ENCODE data around the gene CCDC9B. TPM values are rescaled to one million over a fixed set of nuclear protein-coding genes. Genes with fewer than 3 reads are reported as not detected.
A peak's percentile ranks its signal among the peaks of the same experiment; 100 is the strongest.

CCDC9B gene
- total RNA-seq, 1 donor from 2014 or later: not detected

DNA sequence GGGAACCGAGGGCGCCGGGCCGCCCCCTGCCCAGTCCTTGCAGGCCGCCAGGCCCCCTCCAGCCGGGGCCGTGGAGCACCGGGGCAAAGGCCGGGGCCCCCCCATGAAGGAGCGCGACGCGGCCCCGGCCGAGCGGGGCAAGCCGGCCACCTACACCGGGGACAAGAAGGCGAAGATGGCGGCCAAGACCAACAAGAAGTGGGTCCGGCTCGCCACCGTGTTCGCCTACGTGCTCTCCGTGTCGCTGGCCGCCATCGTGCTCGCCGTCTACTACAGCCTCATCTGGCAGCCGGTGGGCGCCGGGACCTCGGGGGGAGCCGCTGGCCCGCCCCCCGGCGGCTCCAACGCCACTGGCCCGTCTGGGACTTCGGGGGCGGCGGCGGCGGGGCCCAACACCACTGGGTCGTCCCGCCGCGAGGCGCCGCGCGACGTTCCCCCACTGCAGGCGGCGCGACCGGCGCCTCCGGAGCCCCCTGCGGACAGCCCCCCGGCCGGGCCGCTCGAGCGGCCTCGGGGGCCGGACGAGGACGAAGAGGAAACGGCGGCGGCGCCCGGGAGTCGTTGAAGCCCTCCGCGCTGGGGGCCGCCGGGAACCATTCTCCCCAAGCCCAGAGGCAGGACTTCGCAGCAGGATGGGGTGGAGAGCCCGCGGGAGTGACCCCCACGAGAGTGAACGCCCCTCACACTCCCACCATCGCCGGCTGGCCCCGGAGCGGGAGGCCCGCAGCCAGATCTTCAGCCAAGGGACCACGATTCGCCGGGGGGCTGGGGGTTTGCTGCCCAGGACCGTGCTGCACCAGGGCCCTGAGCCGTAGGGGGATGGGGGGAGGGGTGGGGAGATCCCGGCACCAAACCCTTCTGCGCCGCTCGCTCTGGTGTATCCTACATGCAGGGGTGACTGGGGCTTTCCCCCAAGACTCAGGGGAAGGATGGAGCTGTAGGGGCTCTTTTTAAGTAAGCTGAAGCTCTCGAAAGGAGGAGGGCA lies 16.5 kb downstream of the CCDC9B start:
- TF ChIP-seq EZH2 (IDR thresholded peaks at IDR 0.05) (peak; percentile 48), EZH2phosphoT487 (IDR thresholded peaks at IDR 0.05) (no peak)
- TF ChIP-seq, protein P1, sequence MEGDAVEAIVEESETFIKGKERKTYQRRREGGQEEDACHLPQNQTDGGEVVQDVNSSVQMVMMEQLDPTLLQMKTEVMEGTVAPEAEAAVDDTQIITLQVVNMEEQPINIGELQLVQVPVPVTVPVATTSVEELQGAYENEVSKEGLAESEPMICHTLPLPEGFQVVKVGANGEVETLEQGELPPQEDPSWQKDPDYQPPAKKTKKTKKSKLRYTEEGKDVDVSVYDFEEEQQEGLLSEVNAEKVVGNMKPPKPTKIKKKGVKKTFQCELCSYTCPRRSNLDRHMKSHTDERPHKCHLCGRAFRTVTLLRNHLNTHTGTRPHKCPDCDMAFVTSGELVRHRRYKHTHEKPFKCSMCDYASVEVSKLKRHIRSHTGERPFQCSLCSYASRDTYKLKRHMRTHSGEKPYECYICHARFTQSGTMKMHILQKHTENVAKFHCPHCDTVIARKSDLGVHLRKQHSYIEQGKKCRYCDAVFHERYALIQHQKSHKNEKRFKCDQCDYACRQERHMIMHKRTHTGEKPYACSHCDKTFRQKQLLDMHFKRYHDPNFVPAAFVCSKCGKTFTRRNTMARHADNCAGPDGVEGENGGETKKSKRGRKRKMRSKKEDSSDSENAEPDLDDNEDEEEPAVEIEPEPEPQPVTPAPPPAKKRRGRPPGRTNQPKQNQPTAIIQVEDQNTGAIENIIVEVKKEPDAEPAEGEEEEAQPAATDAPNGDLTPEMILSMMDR (IDR thresholded peaks at IDR 0.05): no peak
- Histone ChIP-seq H3K9ac (no peak overlapping the region), H3K27ac (no peak overlapping the region), H3K27me3 (peaks cover 72% of the 10 kb centered on the region), H3K4me3 (peak overlapping the region; percentile 74), H3K4me2 (peak overlapping the region; percentile 93), H4K20me1 (ENCODE audit: low read depth) (peaks cover 50% of the 10 kb centered on the region), H3K4me1 (peaks cover 50% of the 10 kb centered on the region), H3K36me3 (no peaks in the 10 kb centered on the region), H2AFZ (replicated peaks) (peak overlapping the region; percentile 47), H3K9me3 (ENCODE audit: low read depth) (no peaks in the 10 kb centered on the region), H3F3A (ENCODE audit: low read depth) (peaks cover 48% of the 10 kb centered on the region), H3K79me2 (ENCODE audit: low read depth) (no peaks in the 10 kb centered on the region)
- peak; percentile 55 for DNase-seq (ENCODE audit: low spot score)
- H3K4me3 Mint-ChIP-seq: peak overlapping the region; percentile 91
- no peak overlapping the region for H3K27ac Mint-ChIP-seq
- peaks cover 18% of the 10 kb centered on the region for H3K27me3 Mint-ChIP-seq (ENCODE audit: insufficient read depth, low read depth)
- peaks cover 69% of the 10 kb centered on the region for H3K4me1 Mint-ChIP-seq
- H3K36me3 Mint-ChIP-seq: peaks cover 7% of the 10 kb centered on the region
- H3K9me3 Mint-ChIP-seq: no peaks in the 10 kb centered on the region

DNA sequence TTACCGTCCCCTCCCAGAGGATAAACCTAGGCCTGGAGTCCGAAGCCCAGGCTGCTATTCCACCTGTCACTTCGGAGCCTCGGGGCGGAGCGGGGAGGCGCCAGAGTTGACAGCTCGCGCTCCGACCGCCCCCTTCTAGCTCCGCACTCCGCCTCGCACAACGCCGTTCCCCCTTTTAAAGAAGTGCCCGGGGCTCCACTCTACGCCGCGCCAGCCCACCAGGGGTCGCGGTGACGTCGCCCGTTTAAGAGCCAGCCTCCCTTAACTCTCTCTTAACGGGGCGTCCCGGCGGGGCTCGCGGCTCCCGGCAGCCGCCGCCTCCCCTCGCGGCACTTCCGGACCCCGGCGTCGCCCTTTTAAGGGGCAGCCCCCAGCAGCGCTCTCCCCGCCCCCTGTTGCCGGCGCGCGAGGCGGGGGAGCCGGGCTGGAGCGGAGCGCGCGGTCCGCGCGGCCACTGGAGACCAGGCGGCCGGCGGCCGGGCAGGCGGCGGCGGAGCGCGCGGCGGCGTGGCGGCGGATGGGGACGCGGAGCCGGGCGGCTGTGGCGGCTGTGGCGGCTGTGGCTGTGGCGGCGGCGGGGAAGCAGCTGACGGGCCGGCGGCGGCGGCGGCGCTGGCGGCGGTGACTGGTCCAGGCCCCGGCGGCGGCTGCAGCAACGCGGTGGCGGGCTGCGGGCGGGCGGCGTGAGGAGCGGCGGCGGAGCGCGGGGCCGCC lies 17.3 kb downstream of the CCDC9B start, which contains the start of gene INAFM2:
Gene INAFM2, plus strand, starts transcription at position 454 of the 714 bp plus-strand sequence. CDS start 364 bp downstream, outside the sequence.
- Histone ChIP-seq H3K27ac (no peak within 1 kb of the TSS), H3K9ac (no peak within 1 kb of the TSS), H2AFZ (replicated peaks) (peak within 1 kb of the TSS; percentile 47), H3K36me3 (no peaks in the 10 kb centered on the region), H3F3A (ENCODE audit: low read depth) (peaks cover 47% of the 10 kb centered on the region), H3K9me3 (ENCODE audit: low read depth) (no peaks in the 10 kb centered on the region), H3K4me1 (peaks cover 48% of the 10 kb centered on the region), H3K27me3 (peaks cover 64% of the 10 kb centered on the region), H3K4me2 (peak within 1 kb of the TSS; percentile 93), H3K79me2 (ENCODE audit: low read depth) (no peaks in the 10 kb centered on the region), H3K4me3 (peak within 1 kb of the TSS; percentile 74), H4K20me1 (ENCODE audit: low read depth) (peaks cover 48% of the 10 kb centered on the region)
- DNase-seq (ENCODE audit: low spot score): peak; percentile 97
- H3K4me3 Mint-ChIP-seq: peak within 1 kb of the TSS; percentile 91
- H3K27ac Mint-ChIP-seq: no peak within 1 kb of the TSS
- no peaks in the 10 kb centered on the region for H3K9me3 Mint-ChIP-seq
- TF ChIP-seq, protein P1 (IDR thresholded peaks at IDR 0.05): peak; percentile 61
- TF ChIP-seq EZH2 (IDR thresholded peaks at IDR 0.05) (no peak), EZH2phosphoT487 (IDR thresholded peaks at IDR 0.05) (peak; percentile 48)
- peaks cover 15% of the 10 kb centered on the region for H3K27me3 Mint-ChIP-seq (ENCODE audit: insufficient read depth, low read depth)
- peaks cover 7% of the 10 kb centered on the region for H3K36me3 Mint-ChIP-seq
- H3K4me1 Mint-ChIP-seq: peaks cover 61% of the 10 kb centered on the region

DNA sequence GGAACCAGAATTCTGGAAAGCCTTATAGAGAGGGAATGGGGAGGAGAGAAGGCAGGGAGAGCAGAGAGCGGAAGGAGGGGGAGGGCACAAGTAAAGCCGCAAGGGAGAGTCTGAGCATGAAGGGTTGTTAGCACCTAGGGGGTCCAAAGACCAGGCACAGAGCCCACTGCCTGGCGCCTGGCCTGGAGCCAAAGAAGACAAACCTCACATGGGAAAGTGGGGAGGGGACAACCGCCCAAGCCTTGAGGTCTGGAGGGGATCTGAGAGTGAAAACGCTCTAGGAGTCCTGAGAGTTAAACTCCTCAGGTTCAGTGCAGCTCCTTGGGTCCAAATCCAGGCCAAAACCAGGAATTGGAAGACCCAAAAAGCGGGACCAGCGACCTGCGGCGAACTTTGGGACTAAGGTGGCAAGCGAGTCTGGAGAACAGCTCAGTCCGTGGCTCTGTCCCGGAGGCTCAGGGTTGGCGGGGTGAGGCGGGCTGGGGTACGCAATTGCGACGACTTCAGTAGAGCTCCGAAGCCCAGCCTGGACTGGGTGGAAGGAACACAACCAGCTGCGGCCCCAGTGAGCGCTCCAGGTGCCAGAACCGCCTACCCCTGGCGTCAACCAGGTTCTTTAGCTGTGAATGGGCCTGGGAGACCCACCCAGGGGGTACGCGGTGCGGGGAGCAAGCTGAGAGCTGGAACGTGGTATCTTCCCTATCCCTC lies 18.1 kb downstream of the CCDC9B start:
- H3K79me2 ChIP-seq (ENCODE audit: low read depth): no peaks in the 10 kb centered on the region
- no peak for DNase-seq (ENCODE audit: low spot score)
- Mint-ChIP-seq H3K9me3 (no peaks in the 10 kb centered on the region), H3K4me3 (peak overlapping the region; percentile 84), H3K36me3 (peaks cover 7% of the 10 kb centered on the region), H3K27me3 (ENCODE audit: insufficient read depth, low read depth) (peaks cover 15% of the 10 kb centered on the region), H3K27ac (no peak overlapping the region), H3K4me1 (peaks cover 54% of the 10 kb centered on the region)
- TF ChIP-seq EZH2phosphoT487 (IDR thresholded peaks at IDR 0.05) (no peak), EZH2 (IDR thresholded peaks at IDR 0.05) (no peak)
- TF ChIP-seq, protein P1 (IDR thresholded peaks at IDR 0.05): no peak
- H3K9ac ChIP-seq: no peak overlapping the region
- peaks cover 40% of the 10 kb centered on the region for H3F3A ChIP-seq (ENCODE audit: low read depth)
- peaks cover 41% of the 10 kb centered on the region for H4K20me1 ChIP-seq (ENCODE audit: low read depth)
- peak overlapping the region; percentile 44 for H3K4me3 ChIP-seq
- H3K9me3 ChIP-seq (ENCODE audit: low read depth): no peaks in the 10 kb centered on the region
- no peak overlapping the region for H3K27ac ChIP-seq
- H2AFZ ChIP-seq (replicated peaks): no peak overlapping the region
- peaks cover 40% of the 10 kb centered on the region for H3K4me1 ChIP-seq
- H3K27me3 ChIP-seq: peaks cover 57% of the 10 kb centered on the region
- peak overlapping the region; percentile 58 for H3K4me2 ChIP-seq
- H3K36me3 ChIP-seq: no peaks in the 10 kb centered on the region
